GM18499 (cell line): Measurements from ENCODE around the gene MPC2.
A peak's percentile ranks its signal among the peaks of the same experiment; 100 is the strongest.
"Not testable (repeated sequence)": the region's sequence is repeated elsewhere in the genome, so short reads cannot be mapped to it uniquely, and the experiment has no call there.

ENCODE experiments used
- ATAC-seq: cut with Tn5 transposase; IDR thresholded peaks from one replicate; pipeline ENCODE4 v1.9.1; 2021; ENCODE audit warnings: moderate number of reproducible peaks; ENCODE audit not compliant: insufficient read depth, unreplicated experiment

The MPC2 gene

DNA sequence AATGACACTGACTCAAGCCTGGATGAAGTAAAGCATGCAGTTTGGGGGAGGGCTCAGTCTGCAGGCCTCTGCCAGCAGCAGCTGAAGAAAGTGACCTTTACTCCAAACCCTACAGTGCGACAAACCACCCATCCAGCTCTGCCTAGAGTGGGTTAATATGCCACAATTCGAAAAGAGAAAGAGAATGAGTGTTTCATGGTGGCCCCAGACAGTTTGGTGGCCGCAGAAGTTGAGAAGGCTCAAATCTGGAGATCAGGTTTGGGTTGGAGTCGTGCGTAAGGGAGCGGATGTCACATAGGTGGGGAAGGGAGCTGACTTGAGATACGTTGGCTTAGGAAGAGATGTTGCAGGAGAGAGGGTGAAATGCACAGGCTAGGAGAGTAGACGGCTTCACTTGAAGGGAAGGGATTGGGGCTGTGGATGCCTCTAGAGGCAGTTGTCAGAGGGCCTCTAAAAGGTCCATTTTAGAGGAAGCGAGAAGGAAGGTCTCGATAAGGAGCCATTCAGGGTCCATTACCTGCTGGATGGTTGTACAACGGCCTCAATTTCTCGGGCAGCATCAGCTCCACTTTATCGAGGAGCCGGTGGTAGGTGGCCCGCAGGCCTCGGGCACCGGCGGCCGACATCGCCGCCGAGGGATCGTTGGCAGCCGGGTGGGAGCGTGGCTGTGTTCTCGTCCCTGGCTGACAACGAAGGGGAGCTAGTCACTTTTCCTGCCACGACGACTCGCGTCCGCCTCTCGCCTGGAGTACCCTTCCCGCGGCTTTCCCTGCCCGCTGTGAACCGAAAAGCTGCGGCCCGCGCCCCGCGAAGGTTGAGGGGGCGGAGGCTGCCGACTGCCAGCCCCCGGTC is 1.4 kb downstream of the MPC2 start:
- peak; percentile 0 for ATAC-seq

DNA sequence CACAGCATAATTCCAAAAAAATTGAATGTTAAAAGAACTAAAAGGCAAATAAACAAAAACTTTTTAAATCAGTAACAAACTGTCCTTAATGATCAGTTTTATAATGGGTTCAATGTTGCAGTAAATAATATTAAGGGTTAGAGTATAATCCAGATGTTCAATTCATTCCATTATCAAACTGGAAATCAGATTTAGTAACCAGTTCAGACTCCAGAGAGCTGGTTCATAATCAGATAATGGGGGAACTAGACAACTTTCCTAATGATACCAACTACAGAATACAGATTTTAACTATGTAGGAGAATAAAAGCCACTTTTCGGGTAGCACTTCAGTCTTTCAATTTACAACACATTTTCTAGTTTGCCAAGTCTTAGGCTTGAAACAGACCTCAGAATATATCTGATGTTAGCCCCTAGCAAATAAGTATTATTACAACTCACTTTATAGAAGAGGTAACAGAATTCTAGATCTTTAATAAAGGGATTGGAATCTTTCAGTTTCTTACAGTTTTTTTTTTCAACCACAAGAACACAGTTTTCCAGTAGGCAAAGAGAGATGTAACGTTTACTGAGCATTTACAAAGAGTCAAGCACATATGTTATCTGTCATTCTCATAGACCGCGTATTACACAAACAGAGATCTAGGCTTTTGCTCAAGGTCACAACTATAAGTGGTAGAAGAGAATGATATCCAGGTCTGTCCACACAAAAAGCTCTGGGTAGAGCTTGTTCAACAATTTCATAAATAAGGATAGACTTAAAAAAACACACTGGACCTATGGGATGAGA is 2.3 kb downstream of the MPC2 start:
- ATAC-seq = no peak

DNA sequence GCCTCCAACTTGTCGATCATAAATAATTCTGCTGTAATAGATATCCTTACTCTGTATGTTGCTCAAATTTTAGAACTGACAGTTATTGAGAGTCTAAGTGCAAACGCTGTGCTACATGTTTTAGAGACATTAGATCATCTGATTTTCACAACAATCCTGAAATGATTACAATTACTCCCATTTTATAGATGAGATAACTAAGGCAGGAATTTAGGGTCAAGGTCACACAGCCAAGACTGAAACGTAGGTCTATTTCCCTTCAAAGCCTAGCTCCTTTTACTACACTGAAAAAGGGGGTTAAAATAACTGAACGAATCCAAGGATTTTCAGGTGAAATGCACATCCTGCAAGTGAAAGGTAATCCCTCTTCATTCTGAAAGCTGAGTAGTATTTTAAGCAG is 3.1 kb downstream of the MPC2 start:
- ATAC-seq = no peak

DNA sequence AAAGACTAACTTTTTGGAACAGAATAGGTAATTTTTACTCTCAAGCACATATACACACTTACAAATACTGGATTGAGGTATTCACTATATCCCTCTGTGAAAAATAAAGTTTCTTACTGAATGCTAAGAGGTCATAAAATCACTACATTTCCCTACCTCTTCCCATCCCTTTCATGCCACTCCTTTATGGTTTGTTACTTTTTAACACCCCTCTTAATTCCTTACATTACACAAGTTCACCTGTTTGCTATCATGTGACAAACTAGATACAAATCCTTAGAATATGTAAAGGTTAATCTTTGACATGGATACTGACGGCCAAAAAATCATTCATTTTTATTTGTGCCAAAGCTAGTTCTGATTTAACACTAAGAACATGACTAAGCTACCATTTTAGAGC is 7.1 kb downstream of the MPC2 start:
- ATAC-seq = no peak

DNA sequence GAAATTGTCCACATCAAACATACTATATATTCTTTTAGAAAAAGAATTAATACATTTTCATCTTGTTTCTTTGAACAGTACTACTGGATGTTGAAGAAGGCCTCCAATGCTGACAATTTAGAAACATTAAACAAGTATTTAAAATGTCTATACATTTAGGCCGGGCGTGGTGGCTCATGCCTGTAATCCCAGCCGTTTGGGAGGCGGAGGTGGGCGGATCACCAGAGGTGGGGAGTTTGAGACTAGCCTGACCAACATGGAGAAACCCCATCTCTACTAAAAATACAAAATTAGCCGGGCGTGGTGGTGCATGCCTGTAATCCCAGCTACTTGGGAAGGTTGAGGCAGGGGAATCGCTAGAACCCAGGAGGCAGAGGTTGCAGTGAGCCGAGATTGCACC is 8.0 kb downstream of the MPC2 start:
- ATAC-seq = not testable (repeated sequence)

DNA sequence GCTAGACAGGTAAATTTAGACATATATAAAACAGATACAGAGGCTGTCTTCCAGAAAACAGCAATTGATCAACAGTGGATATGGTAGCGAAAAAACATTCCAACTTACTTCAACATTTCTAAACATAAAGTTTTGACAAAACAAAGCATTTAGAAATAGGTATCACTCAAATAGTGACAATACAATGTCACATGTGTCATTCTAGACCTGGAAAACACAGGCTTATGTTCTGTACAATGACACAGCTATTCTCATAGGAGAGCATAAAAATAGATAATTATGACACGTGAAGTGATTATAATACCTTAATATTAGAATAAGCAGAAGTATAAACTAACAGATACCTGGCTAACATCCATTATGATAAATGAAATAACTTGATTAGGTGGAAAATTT is 8.4 kb downstream of the MPC2 start:
- no peak for ATAC-seq

DNA sequence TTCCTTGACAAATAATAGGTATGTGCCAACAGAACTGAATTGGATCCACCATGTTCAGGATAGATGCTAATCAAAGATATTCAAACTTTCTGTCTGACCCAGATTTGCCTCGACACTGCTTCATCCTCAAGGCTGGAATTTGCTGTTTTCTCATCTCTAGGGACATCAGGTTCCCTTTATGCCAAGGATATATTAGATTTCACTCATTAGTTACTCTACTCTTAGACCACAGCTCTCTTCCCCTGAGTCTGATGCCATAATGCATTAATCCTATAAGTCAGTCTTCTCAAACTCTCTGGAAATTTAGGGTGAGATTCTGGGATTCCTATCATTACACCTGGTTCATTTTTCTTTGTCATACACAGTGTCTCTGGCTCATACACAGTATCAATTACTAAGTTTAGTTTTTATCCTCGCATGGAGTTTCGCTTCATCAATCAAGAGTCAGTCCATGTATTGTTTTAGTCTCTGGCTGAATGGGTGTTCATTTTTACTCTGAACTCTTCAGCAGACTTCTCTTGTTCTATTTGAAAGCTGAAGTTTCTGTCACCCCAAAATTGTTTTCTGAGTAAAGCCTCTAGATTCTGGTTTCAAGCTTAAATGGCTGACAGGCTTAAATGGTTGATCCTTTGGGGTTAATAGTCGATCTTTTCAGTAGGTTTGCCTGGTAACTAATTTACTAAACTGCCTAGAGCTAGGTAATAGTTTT is 9.7 kb downstream of the MPC2 start:
- ATAC-seq = no peak

DNA sequence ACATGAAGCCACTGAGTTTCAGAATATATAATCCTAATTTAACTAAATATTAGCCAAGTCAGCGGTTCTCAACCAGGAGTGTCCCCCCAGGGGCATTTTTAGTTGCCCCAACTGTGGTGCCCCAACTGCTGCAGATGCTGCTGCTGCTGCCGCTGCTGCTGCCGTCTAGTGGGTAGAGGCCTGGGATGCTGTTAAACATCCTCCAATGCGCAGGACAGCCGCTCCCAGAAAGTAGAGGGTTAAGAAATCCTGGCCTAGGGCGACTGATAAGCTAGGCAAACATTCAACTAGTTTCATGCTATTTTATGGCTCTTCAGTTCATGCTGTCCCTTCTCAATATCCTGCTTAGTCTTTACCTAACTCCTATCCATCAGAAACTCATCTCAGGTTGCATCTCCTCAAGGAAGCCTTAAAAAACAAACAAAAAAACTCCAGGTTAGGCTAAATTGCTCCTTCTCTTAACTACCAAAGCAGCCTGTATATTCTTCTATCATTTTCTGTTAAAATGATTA is 10.3 kb downstream of the MPC2 start:
- no peak for ATAC-seq

DNA sequence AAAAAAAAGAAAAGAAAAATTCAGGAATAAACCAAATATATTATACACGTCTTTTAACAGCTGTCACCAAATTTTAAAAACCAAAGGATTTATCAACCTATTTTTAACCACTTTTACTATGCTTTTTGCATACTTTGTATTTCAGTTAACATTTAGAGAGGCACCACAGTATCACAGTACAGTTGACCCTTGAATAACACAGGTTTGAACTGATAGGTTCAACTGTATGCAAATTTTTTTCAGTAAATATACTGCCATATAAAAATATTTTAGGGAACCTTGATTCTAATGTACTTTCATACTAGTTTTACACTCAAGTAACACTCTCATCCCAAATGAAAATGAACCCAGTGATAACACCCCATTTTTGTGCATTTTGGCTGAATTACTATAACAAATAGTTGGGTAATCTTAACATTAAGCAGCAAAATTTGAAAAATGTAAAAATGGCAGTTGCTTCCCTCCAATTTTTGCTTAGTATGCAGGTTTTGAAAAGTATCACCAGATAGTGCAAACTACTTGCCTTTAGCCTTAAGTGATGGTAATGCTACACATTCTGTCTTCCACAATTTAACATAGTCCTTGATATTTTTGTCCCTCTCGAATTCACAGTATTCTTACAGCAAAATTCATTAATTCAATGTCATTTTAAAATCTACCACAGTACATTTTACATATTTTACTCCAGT is 12.2 kb downstream of the MPC2 start:
- no peak for ATAC-seq

DNA sequence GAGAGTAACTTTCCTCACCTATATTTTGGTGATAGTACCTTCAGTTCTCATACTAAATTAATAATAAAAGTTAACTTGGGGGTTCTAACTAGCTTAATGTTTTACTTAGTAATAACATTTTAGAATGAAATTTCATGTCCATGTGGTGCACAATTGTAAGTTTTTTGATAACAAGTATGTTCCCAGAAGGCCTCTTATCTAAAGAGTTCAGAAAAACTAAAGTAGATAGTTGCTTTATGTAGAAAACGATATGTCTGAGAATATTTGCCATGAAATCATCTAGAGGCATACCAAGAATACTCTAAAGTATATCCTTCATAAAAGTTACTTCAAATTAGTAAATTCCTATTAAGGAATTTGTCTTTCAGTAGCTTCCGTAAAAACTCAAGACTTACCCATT is 12.8 kb downstream of the MPC2 start:
- no peak for ATAC-seq

DNA sequence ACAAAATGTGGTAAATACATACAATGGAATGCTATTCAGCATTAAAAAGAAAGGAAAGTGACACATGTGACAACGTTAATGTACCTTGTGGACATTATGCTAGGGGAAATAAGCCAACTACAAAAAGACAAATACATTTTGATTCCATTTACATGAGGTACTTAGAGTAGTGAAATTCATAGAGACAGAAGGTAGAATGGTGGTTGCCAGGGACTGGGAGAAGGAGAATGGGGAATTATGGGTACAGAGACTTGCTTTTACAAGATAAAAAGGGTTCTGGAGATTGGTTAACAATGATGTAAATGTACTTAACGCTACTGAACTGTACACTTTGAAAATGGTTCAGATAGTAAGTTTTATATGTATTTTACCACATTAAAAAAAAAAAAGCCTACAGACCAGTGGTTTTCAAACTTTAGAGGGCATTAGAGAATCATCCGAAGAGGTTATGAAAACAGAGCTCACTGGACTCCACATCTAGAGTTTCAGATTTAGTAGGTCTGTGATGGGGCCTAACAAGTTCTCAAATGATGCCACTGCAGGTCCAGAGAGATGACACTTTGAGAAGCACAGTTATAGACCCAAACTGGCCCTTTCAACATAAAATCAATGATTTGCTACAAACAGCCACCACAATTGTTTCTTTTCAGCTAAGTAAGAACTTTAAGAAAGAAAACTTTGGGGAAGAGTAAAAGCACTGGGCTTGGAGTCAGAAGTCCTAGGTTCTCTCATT is 13.4 kb downstream of the MPC2 start:
- no peak for ATAC-seq

DNA sequence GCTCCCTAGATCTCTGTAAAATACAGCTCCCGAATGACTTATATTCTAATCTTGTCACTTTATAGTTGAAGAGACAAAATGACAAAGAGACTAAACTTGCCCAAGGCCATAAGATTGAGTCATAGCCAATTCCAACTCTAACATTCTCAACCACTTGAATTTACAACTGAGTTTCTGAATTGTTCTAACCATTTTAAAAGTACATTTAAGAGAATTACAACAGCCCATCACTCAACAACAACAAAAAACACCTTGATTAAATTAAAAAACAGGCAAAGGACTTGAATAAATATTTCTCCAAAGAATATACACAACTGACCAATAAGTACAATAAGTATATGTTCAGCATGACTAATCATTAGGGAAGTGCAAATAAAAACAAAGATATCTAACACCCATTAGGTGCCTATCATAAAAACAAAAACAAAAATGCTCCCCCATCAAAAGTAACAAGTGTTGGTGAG is 14.2 kb downstream of the MPC2 start:
- no peak for ATAC-seq

DNA sequence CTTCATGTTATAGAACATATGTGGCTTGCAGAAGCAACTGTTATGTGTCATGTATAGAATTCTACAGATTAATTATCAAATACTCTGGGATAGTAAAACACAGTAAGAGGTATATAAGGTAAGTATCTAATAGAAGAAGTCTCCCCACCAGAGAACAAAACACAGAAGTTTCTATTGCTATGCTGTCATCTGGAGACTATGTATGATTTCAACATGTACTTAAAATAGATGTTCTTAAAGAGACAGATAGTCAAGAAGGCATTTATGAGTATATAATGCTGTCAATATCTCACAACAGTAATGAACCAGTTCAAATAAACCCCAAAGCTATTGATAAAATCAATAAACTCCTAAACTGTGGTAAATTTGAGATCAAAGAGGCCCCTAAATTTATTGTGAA is 14.8 kb downstream of the MPC2 start:
- no peak for ATAC-seq

DNA sequence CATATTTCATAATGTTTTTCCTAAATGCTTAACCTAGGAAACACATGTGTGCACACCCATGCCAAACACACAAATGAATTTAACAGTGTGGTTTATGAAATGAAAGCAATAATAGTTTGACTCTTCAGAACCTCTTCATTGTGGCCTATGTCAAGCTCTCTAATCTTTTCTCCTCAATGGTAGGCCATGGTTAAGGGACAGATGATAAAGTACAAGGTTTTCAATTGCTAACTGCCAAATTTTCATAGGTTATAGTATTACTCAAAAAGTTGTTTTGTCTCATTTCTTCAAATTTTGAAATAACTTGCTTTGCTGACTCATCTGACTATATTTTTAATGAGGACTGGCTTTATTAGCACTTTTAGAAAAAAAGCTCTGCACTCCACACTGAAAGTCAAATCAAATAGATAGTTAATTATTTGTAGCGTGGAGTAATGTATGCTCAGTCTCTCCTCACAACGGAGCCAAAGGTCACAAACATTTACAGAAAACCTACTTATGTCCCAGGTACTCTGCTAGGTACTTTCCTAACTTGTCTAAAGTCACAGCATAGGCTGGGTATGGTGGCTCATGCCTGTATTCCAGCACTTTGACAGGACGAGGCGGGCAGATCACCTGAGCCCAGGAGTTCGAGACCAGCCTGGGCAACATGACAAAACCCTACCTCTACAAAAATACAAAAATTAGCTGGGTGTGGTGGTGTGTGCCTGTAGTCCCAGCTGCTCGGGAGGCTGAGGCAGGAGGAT is 19.9 kb downstream of the MPC2 start:
- ATAC-seq = no peak

DNA sequence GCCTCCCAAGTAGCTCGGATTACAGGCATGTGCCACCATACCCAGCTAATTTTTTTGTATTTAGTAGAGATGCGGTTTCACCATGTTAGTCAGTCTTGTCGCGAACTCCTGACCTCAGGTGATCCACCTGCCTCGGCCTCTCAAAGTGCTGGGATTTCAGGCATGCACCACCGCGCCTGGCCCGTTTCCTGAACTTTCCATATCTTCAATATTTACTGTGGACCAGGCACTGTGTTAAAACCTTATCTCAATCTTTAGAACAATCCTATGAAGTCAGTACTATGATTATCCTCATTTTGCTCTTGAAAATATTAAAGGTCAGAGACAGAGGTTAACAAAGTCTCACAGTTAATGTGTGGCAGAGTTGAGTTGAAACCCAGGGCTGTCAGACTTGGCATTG is 21.3 kb downstream of the MPC2 start:
- ATAC-seq = no peak

DNA sequence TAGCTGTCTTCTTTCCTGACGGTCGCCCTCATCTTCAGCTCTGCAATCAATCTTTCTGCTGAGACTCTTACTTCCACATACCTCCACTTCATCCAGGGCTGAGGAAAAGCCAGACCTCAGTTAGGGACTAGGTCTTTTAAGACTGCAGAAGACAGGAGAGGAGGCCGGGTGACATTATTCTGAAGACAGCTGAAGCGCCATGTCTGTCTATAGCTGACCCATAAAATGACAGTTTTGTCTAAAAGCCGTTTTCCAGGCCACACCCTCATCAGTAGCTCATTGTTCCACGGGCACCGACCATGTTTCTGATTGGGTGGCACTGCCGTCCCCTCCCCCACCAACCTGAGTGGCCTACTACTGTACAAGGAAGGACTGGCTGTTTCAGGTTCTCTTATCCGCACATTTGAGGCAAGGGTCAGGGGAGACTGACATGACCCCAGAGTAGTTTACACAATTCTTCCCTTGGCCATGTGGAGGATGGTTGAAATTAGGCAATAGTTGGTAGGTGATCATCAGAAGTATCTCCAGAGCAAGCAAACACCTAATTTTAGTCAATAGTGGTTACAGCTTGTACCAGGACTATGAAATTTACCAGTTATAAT is 22.9 kb downstream of the MPC2 start, which contains the start of gene ADCY10:
Gene ADCY10, minus strand, starts transcription at position 240 of the 602 bp plus-strand sequence. CDS start 8,994 bp downstream, outside the sequence.
- ATAC-seq = no peak

DNA sequence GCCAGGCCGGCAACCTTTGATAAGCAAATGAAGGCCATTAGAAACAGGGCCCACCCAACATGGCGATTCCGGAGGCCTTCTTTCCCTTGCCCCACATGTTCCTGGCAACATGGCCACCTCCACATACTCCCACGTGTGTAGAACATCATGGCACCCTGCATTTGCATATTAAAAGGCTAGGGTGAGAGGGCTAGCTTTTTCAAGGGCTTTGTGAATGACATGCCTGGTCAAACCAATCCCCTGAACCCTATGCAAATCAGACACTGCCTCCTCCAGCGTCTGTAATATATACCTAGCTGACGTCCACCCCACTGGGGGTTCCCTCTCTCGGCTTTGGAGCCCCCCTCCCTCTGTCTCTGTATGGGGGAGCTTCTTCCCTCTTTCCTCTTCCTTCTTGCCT is 24.6 kb downstream of the MPC2 start:
- no peak for ATAC-seq

DNA sequence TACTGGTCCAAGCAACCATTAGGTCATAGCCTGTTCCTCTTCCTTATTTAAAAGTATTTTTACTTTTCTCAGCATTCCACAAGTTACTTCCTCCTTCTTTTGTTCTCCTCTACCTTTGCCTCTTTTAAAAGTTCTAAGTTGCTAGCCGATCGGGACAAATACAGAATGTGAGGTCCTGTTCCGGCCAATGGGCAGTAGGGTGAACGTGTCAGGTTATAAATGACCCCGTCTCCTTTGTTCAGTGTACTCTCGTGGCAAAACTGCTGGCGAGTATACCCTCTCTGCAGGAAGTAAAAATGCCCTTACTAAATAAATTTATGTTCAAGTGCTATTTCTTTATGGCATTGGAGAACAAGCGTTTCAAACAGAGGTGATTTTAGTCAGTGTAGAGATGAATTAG is 25.5 kb downstream of the MPC2 start:
- no peak for ATAC-seq
